Measurements from ENCODE around the gene TMOD4. TPM values are rescaled to one million over a fixed set of nuclear protein-coding genes. Genes with fewer than 3 reads are reported as not detected.

The TMOD4 gene
- total RNA-seq, 1 donor from 2014 or later = 2.1 TPM

DNA sequence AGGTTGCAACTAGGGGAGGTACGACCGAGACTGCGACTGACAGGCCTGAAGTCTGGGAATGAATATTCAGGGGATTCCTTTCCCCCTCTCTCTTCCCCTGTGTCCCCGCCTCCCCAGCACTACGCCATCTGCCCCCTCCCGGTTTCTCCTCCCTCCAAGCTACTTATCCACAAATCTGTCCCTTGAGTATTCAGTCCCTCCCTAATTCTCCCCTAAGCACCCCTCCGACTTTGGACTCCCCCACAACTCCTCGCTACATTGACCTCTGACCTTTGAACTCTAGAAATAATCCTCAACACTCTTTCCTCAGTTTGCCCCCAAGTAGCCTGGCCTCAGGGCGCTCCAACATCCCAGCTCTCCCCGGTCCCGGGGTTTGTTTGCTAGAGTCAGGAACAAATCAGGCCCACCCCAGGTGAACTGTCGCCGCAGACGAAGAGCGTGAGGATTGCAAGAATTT is 10.5 kb downstream of the TMOD4 start:
- ATAC-seq (peak; percentile 55 to 62), DNase-seq (no peak)
- Histone ChIP-seq H3K27me3 (ENCODE audit: low read depth) (no peaks in the 10 kb centered on the region), H3K27ac (peak overlapping the region; percentile 85), H3K4me1 (peaks cover 26% of the 10 kb centered on the region), H3K36me3 (peaks cover 56% of the 10 kb centered on the region), H3K4me3 (peak overlapping the region; percentile 86), H3K9me3 (no peaks in the 10 kb centered on the region)
- intact Hi-C loops (cut with DNase I) = no loop called here
- no peak for TF ChIP-seq CTCF (IDR thresholded peaks at IDR 0.05)

- intact Hi-C loops (cut with DNase I) = no loop called here
- no peak for TF ChIP-seq CTCF (IDR thresholded peaks at IDR 0.05)
- Histone ChIP-seq H3K4me3 (peak overlapping the region; percentile 86), H3K36me3 (peaks cover 56% of the 10 kb centered on the region), H3K4me1 (peaks cover 31% of the 10 kb centered on the region), H3K9me3 (no peaks in the 10 kb centered on the region), H3K27ac (peak overlapping the region; percentile 85), H3K27me3 (ENCODE audit: low read depth) (no peaks in the 10 kb centered on the region)
- peak in 1 of 2 donors; percentile 2 for ATAC-seq
- DNase-seq = peak; percentile 59
Measured at GRCh38 chr1:151164732-151165280, 11.0 kb downstream of the TMOD4 start.

- no peaks in the 10 kb centered on the region for H3K9me3 ChIP-seq
- intact Hi-C loops (cut with DNase I) = loop anchor here (5.0 kb wide), 1 partner anchor 62 kb away; no protein-coding TSS in a partner anchor
- no peaks in the 10 kb centered on the region for H3K27me3 ChIP-seq (ENCODE audit: low read depth)
- DNase-seq = no peak
- peaks cover 59% of the 10 kb centered on the region for H3K36me3 ChIP-seq
- no peak overlapping the region for H3K4me3 ChIP-seq
- TF ChIP-seq CTCF (IDR thresholded peaks at IDR 0.05) = no peak
- no peak for ATAC-seq
- peaks cover 26% of the 10 kb centered on the region for H3K4me1 ChIP-seq
- no peak overlapping the region for H3K27ac ChIP-seq
Measured at GRCh38 chr1:151159373-151159772, 16.4 kb downstream of the TMOD4 start.

- H3K36me3 ChIP-seq = peaks cover 59% of the 10 kb centered on the region
- no peak for ATAC-seq
- intact Hi-C loops (cut with DNase I) = loop anchor here (5.0 kb wide), 1 partner anchor 62 kb away; no protein-coding TSS in a partner anchor
- TF ChIP-seq CTCF (IDR thresholded peaks at IDR 0.05) = no peak
- peaks cover 22% of the 10 kb centered on the region for H3K4me1 ChIP-seq
- H3K27ac ChIP-seq = no peak overlapping the region
- H3K9me3 ChIP-seq = no peaks in the 10 kb centered on the region
- no peak overlapping the region for H3K4me3 ChIP-seq
- H3K27me3 ChIP-seq (ENCODE audit: low read depth) = no peaks in the 10 kb centered on the region
- no peak for DNase-seq
Measured at GRCh38 chr1:151158751-151159251, 17.0 kb downstream of the TMOD4 start.

DNA sequence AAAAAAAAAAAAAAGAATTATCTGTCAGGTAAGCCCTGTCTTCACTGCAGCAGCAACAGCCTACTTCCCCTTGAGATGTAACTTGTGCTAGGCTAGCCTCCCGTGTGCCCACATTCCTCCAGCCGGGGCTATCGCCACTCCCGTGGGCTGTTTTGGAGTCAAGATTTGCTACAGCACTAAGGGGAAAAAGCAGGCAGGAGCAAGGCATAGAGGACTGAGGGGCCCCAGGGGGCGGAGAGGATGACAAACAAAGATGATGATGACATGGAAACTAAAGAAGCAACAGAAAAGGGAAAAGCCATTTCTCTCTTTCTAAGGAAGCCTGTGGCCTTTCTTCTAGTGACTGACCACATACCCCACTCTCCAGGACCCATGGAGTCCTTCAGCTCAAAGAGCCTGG is 17.5 kb downstream of the TMOD4 start:
- H3K4me1 ChIP-seq = peaks cover 22% of the 10 kb centered on the region
- intact Hi-C loops (cut with DNase I) = loop anchor here (5.0 kb wide), 1 partner anchor 61 kb away; no protein-coding TSS in a partner anchor
- H3K4me3 ChIP-seq = peak overlapping the region; percentile 61
- DNase-seq (no peak), ATAC-seq (no peak)
- H3K36me3 ChIP-seq = peaks cover 55% of the 10 kb centered on the region
- H3K27ac ChIP-seq = no peak overlapping the region
- no peaks in the 10 kb centered on the region for H3K27me3 ChIP-seq (ENCODE audit: low read depth)
- no peak for TF ChIP-seq CTCF (IDR thresholded peaks at IDR 0.05)
- no peaks in the 10 kb centered on the region for H3K9me3 ChIP-seq

Data from lower lobe of right lung (tissue), 2 donors.